Psoas muscle (tissue), 8 donors: ENCODE results near the gene ENG. TPM values are rescaled to one million over a fixed set of nuclear protein-coding genes. Genes with fewer than 3 reads are reported as not detected.

Experiments used
- ATAC-seq, 4 donors: fragments of 200-7000 bp; cut with Tn5 transposase; one replicate each; pipeline ENCODE4 v1.9.1; 2020; ENCODE audit warnings: moderate library complexity in 3 of 4, mild to moderate bottlenecking in 2 of 4
- DNase-seq, 2 donors: peaks; one replicate each; pipeline ENCODE4 v3.0.0-alpha.2; 2020
- H3K27ac ChIP-seq: fragments of 200-600 bp; one replicate; pipeline ENCODE4 v1.8.0; 2022
- H3K27me3 ChIP-seq, 3 donors: fragments of 200-600 bp in 1 of 3; one replicate each; pipeline versions ENCODE4 v1.6.1 to v1.8.0; 2013 to 2022; ENCODE audit warnings: low read length in 2 of 3, mild to moderate bottlenecking in 2 of 3, moderate library complexity in 1 of 3; ENCODE audit not compliant: insufficient read depth in 3 of 3
- H3K36me3 ChIP-seq, 2 donors: fragments of 200-600 bp in 1 of 2; one replicate each; pipeline versions ENCODE4 v1.6.1 to v1.8.0; 2013 to 2022; ENCODE audit warnings: low read depth in 1 of 2, mild to moderate bottlenecking in 1 of 2, moderate library complexity in 1 of 2; ENCODE audit not compliant: insufficient read depth in 1 of 2
- H3K4me1 ChIP-seq: fragments of 200-600 bp; one replicate; pipeline ENCODE4 v1.8.0; 2022
- H3K4me3 ChIP-seq: fragments of 200-600 bp; one replicate; pipeline ENCODE4 v1.8.0; 2022; ENCODE audit warnings: mild to moderate bottlenecking
- H3K9me3 ChIP-seq: fragments of 200-600 bp; one replicate; pipeline ENCODE4 v1.8.0; 2022
- CTCF ChIP-seq: fragments of 200-600 bp; IDR thresholded peaks from one replicate; pipeline ENCODE4 v1.8.0; 2022; ENCODE audit warnings: antibody characterized with exemption
- WGBS, 3 donors: extraction: QIAGEN DNeasy Blood & Tissue Kit; methylation state at CpG; one replicate each; pipeline versions ENCODE4 v1.1.6 to v1.1.7; 2013; 5-methylcytosine and 5-hydroxymethylcytosine counted together
- intact Hi-C, 2 donors: fragments of 100-400 bp; cut with DNase I; formaldehyde crosslinking; loops; one replicate each; pipeline versions ENCODE4 v1.11.0 to v1.14.2; 2022
- polyA plus RNA-seq, 3 donors: library from polyadenylated mRNA; stranded (reverse); fragments of 200-250 nt; gene quantifications; one replicate each; pipeline ENCODE4 v1.2.3, GENCODE V29; 2013
- total RNA-seq, 4 donors: library from RNA; stranded (reverse); fragmentation: NEBNext Ultra II Directional in 2 of 4; extraction: Animal tissue kit (Norgen Biotek cat#: 25700) in 2 of 4; gene quantifications; one replicate each; pipeline versions ENCODE4 v1.2.1 to v1.2.4, GENCODE V29; 2021 to 2023
- donor health status: healthy with polysubstance abuse.
- donor health status: DM: no; HTN: no; CAD: no; lungs with moderate emphysema.
- donor health status: Bipolar disorder and iron deficiency.
- donor health status: healthy.
- donor health status: DM: yes; HTN: yes; CAD: no.
- donor health status: DM: no; HTN: no; CAD: no.
- donor health status: DM: no; HTN: no; CAD: no.
- donor health status: DM: yes; HTN: yes; CAD: no.

Gene ENG
- total and polyA plus RNA-seq, 7 donors = 22.1 to 80.4 (median 38.6) TPM

DNA sequence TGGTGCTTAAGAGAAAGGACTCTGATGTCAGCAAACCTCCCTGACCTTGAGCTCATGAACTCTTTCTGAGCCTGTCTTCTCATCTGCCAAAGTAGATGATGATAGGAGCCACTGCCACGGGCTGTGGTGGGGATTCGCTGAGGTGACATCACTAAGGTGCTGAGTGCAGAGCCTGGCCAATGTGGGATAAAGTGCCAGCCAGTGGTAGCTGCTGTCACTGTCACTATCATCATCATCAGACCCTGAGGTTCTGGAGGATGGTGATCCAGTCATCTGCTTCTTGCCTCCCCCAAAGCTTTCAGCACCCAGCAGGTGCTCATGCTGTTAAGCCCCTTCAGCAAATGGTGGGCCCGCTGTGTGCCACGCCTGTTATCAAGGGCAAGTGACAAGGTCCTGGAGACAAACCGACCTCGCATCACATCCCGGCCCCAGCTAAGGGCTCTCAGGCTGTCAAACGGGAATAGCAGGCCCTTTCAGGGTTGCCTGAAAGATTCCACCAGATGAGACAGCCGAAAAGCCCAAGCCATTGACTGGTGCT, 45.4 kb downstream of the ENG start:
- ATAC-seq (no peak), DNase-seq (no peak)
- intact Hi-C loops = no loop called here
- Histone ChIP-seq H3K27me3 (no peaks in the 10 kb centered on the region), H3K36me3 (peaks cover 0 to 93% of the 10 kb centered on the region in 2 donors), H3K4me1 (peaks cover 19% of the 10 kb centered on the region), H3K27ac (no peak overlapping the region), H3K9me3 (no peaks in the 10 kb centered on the region), H3K4me3 (no peak overlapping the region)
- WGBS, 3 donors = 70 to 82% (median 71%) methylated on average over 9 of the region's 9 CpGs
- no peak for TF ChIP-seq CTCF

- intact Hi-C loops = no loop called here
- Histone ChIP-seq H3K36me3 (peaks cover 0 to 87% of the 10 kb centered on the region in 2 donors), H3K27ac (no peak overlapping the region), H3K4me3 (no peak overlapping the region), H3K27me3 (no peaks in the 10 kb centered on the region), H3K4me1 (peaks cover 24% of the 10 kb centered on the region), H3K9me3 (no peaks in the 10 kb centered on the region)
- TF ChIP-seq CTCF = no peak
- no peak for DNase-seq
- no peak for ATAC-seq
- 83 to 89% (median 88%) methylated on average over 17 of the region's 17 CpGs for WGBS, 3 donors
These were observed 46.0 kb downstream of the ENG start for GRCh38 chr9:127808347-127809001.

GRCh38 chr9:127806871-127807270, 47.6 kb downstream of the ENG start:
- WGBS, 3 donors = 92 to 96% (median 93%) methylated on average over 12 to 14 of the region's 14 CpGs
- TF ChIP-seq CTCF = no peak
- H3K27me3 ChIP-seq = no peaks in the 10 kb centered on the region
- no peak for ATAC-seq
- no peaks in the 10 kb centered on the region for H3K9me3 ChIP-seq
- no peak overlapping the region for H3K27ac ChIP-seq
- peaks cover 24% of the 10 kb centered on the region for H3K4me1 ChIP-seq
- no peak overlapping the region for H3K4me3 ChIP-seq
- intact Hi-C loops = no loop called here
- H3K36me3 ChIP-seq = peaks cover 0 to 71% of the 10 kb centered on the region in 2 donors
- no peak for DNase-seq

DNA sequence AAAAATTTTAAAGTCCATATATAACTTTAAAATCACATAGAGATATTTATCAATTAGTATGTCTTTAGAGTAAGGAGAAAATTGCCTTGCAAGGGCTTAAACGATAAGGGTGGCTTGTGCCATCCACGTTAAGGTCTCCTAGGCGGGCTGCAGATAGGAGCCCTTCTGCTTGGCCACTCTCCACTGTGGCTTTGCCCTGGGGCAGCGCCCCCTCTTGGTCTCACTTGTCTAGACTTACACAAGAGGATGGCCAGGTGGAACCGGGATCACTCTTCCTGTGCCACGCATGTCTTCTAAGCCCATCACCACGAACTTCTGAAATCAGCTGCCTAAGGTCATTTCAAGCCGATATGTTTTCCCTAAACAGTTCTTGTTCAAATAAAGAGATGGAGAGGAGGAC, 48.8 kb downstream of the ENG start:
- ATAC-seq = no peak
- WGBS, 3 donors = 75 to 83% (median 81%) methylated on average over 8 of the region's 8 CpGs
- no peak overlapping the region for H3K4me3 ChIP-seq
- no peak for DNase-seq
- intact Hi-C loops = no loop called here
- peaks cover 0 to 59% of the 10 kb centered on the region in 2 donors for H3K36me3 ChIP-seq
- TF ChIP-seq CTCF = no peak
- H3K27me3 ChIP-seq = no peaks in the 10 kb centered on the region
- H3K27ac ChIP-seq = no peak overlapping the region
- peaks cover 24% of the 10 kb centered on the region for H3K4me1 ChIP-seq
- H3K9me3 ChIP-seq = no peaks in the 10 kb centered on the region
